ENCODE measurements around the gene LYRM4.

LYRM4 gene

GRCh38 chr6:5153186-5153585 is 107.6 kb downstream of the LYRM4 start:
- FAIRE-seq (no peak), DNase-seq (ENCODE audit: insufficient read length, low spot score) (no peak)
- no peak for TF ChIP-seq POLR2A (IDR thresholded peaks at IDR 0.05; ENCODE audit: low read depth, low read length)

GRCh38 chr6:5152460-5152859 is 108.3 kb downstream of the LYRM4 start:
- no peak for FAIRE-seq
- TF ChIP-seq POLR2A (IDR thresholded peaks at IDR 0.05; ENCODE audit: low read depth, low read length), result no peak
- no peak for DNase-seq (ENCODE audit: insufficient read length, low spot score)

GRCh38 chr6:5151955-5152401 is 108.8 kb downstream of the LYRM4 start:
- TF ChIP-seq POLR2A (IDR thresholded peaks at IDR 0.05; ENCODE audit: low read depth, low read length), result no peak
- peak; percentile 66 for DNase-seq (ENCODE audit: insufficient read length, low spot score)
- peak; percentile 90 for FAIRE-seq

GRCh38 chr6:5151360-5151954 is 109.3 kb downstream of the LYRM4 start:
- DNase-seq (ENCODE audit: insufficient read length, low spot score) (no peak), FAIRE-seq (no peak)
- TF ChIP-seq POLR2A (IDR thresholded peaks at IDR 0.05; ENCODE audit: low read depth, low read length), result no peak

- FAIRE-seq (no peak), DNase-seq (ENCODE audit: insufficient read length, low spot score) (no peak)
- no peak for TF ChIP-seq POLR2A (IDR thresholded peaks at IDR 0.05; ENCODE audit: low read depth, low read length)
Observed at GRCh38 chr6:5150551-5151075, 110.1 kb downstream of the LYRM4 start.

- DNase-seq (ENCODE audit: insufficient read length, low spot score), result no peak
- TF ChIP-seq POLR2A (IDR thresholded peaks at IDR 0.05; ENCODE audit: low read depth, low read length), result no peak
- no peak for FAIRE-seq
Observed at GRCh38 chr6:5149891-5150290, 110.9 kb downstream of the LYRM4 start.

- FAIRE-seq, result no peak
- DNase-seq (ENCODE audit: insufficient read length, low spot score), result no peak
- no peak for TF ChIP-seq POLR2A (IDR thresholded peaks at IDR 0.05; ENCODE audit: low read depth, low read length)
Observed at GRCh38 chr6:5149159-5149704, 111.5 kb downstream of the LYRM4 start.

- no peak for TF ChIP-seq POLR2A (IDR thresholded peaks at IDR 0.05; ENCODE audit: low read depth, low read length)
- no peak for FAIRE-seq
Observed at GRCh38 chr6:5146398-5146797, 114.4 kb downstream of the LYRM4 start.

GRCh38 chr6:5143634-5144311 is 117.0 kb downstream of the LYRM4 start:
- no peak for TF ChIP-seq POLR2A (IDR thresholded peaks at IDR 0.05; ENCODE audit: low read depth, low read length)
- DNase-seq (ENCODE audit: insufficient read length, low spot score), result peak; percentile 51
- peak; percentile 68 for FAIRE-seq

More at GRCh38 chr6:5146398-5146797, 114.4 kb downstream of the LYRM4 start:
- DNase-seq (ENCODE audit: insufficient read length, low spot score), result no peak

- no peak for FAIRE-seq
- DNase-seq (ENCODE audit: insufficient read length, low spot score), result no peak
Observed at GRCh38 chr6:5142915-5143314, 117.8 kb downstream of the LYRM4 start.

GRCh38 chr6:5142131-5142530 is 118.6 kb downstream of the LYRM4 start:
- FAIRE-seq (no peak), DNase-seq (ENCODE audit: insufficient read length, low spot score) (no peak)
- TF ChIP-seq POLR2A (IDR thresholded peaks at IDR 0.05; ENCODE audit: low read depth, low read length), result no peak

More at GRCh38 chr6:5142915-5143314, 117.8 kb downstream of the LYRM4 start:
- TF ChIP-seq POLR2A (IDR thresholded peaks at IDR 0.05; ENCODE audit: low read depth, low read length), result no peak

- DNase-seq (ENCODE audit: insufficient read length, low spot score), result no peak
- TF ChIP-seq POLR2A (IDR thresholded peaks at IDR 0.05; ENCODE audit: low read depth, low read length), result no peak
- no peak for FAIRE-seq
Observed at GRCh38 chr6:5141046-5141445, 119.7 kb downstream of the LYRM4 start.

GRCh38 chr6:5139828-5140771 is 120.7 kb downstream of the LYRM4 start:
- FAIRE-seq, result no peak
- no peak for DNase-seq (ENCODE audit: insufficient read length, low spot score)
- no peak for TF ChIP-seq POLR2A (IDR thresholded peaks at IDR 0.05; ENCODE audit: low read depth, low read length)
